GM21619 (cell line): ENCODE data around the gene LRWD1.
"Not testable (repeated sequence)": the region's sequence is repeated elsewhere in the genome, so short reads cannot be mapped to it uniquely, and the experiment has no call there.

Source experiments
- ATAC-seq: cut with Tn5 transposase; IDR thresholded peaks from one replicate; pipeline ENCODE4 v1.9.1; 2021; ENCODE audit not compliant: unreplicated experiment

LRWD1 gene

GRCh38 chr7:102439963-102440795 lies 24.6 kb upstream of the LRWD1 start:
- ATAC-seq, result no peak

- peak; percentile 39 for ATAC-seq
Measured at GRCh38 chr7:102444961-102445673, 19.7 kb upstream of the LRWD1 start.

- ATAC-seq, result no peak
Measured at GRCh38 chr7:102445674-102446071, 19.1 kb upstream of the LRWD1 start.

DNA sequence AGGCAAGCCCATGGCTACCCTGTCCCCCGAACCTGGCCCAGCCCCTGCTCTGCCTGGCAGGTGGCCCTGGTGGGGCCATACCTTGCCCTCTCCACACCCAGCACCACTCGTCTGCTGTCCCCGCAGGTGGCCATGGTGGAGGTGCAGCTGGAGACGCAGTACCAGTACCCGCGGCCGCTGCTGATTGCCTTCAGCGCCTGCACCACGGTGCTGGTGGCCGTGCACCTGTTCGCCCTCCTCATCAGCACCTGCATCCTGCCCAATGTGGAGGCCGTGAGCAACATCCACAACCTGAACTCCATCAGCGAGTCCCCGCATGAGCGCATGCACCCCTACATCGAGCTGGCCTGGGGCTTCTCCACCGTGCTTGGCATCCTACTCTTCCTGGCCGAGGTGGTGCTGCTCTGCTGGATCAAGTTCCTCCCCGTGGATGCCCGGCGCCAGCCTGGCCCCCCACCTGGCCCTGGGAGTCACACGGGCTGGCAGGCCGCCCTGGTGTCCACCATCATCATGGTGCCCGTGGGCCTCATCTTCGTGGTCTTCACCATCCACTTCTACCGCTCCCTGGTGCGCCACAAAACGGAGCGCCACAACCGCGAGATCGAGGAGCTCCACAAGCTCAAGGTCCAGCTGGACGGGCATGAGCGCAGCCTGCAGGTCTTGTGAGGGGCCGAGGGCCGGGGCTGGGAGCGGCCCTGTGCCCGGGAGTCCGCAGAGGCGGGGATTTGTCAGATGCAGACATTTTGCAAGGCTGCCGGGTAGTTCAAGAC lies 18.2 kb upstream of the LRWD1 start:
- no peak for ATAC-seq

- ATAC-seq, result no peak
Measured at GRCh38 chr7:102447311-102447710, 17.5 kb upstream of the LRWD1 start.

DNA sequence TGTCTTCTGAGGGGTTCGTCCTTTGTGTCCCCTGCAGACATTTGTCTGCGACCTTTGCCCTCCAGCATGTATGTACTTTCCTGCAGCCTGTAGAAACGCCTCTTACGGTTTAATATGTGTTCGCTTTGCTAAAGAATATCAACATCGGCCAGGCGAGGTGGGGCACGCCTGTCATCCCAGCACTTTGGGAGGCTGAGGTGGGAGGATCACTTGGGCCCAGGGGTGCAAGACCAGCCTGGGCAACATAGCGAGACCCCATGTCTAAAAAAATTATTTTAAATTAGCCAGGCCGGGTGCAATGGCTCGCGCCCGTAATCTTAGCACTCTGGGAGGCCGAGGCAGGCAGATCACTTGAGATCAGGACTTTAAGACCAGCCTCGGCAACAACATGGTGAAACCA lies 15.6 kb upstream of the LRWD1 start:
- no peak for ATAC-seq

GRCh38 chr7:102450242-102450641 lies 14.5 kb upstream of the LRWD1 start:
- ATAC-seq, result no peak

DNA sequence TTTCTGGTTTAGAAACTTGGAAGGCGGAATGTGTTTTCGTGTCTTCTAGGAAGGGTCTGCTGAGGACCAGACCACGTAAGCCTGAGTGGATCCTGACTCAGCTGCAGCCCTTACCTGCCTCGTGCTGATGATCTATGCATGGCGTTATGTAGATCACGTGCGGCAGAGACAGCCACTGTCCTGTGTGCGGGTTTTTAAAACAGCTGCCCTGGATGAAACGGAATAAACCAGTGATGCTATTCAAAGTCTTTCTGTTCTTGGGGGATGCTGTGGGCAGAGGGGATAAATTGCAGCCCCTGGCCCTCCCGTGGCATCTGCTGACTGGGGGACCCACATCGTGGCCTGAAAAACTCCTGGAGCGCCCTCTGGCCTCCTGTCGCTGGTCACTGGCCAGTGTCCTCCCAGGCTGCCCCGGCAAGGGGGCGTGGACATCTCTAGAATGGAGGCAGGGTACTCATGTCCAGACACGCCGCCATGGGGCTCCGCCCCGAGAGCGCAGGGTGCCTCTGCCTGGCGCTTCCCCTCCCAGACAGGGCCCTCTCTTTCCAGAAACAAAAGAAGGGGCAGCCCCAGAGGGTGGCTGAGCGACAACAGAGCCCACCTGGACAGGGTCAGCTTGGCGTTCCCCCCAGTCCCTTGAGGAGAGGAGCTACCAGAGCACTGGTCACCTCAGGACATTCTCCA lies 13.3 kb upstream of the LRWD1 start:
- no peak for ATAC-seq

DNA sequence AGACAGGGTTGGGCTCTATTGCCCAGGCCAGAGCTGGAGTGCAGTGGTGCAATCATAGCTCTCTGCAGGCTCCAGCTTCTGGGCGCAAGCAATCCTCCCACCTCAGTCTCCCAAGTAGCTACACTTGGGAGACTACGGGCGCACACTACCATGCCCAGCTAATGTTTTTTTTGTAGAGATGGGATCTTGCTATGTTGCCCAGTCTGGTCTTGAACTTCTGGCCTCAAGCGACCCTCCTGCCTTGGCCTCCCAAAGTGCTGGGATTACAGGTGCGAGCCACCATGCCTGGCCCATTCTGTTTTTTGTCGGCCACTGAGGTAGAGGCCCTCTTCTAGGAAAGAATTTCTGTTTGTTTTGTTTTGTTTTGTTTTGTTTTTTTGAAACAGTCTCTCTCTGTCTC lies 12.3 kb upstream of the LRWD1 start:
- ATAC-seq, result no peak

GRCh38 chr7:102453319-102453718 lies 11.5 kb upstream of the LRWD1 start:
- no peak for ATAC-seq

DNA sequence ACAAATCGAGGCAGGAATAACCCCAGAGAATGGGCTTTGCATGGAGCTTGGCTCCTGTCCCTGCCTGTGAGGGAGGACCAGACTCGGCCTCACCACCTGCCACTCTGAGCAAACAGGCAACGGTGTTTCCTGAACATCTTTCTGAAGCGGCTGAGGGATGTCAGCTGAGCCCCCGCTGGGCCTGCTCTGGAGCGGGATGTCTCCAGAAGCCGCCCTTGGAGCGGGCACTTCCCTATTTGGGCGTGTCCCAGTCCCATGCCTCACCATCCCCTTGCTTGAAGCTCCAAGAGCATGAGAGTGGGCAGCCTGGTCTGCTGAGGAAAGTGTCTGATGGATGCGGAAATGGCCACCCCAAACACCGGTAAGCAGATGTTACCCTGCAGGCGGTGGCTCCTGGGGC lies 10.3 kb upstream of the LRWD1 start:
- no peak for ATAC-seq

- not testable (repeated sequence) for ATAC-seq
Measured at GRCh38 chr7:102454932-102455331, 9.9 kb upstream of the LRWD1 start.

- ATAC-seq, result no peak
Measured at GRCh38 chr7:102455596-102455995, 9.2 kb upstream of the LRWD1 start.

GRCh38 chr7:102456327-102456726 lies 8.5 kb upstream of the LRWD1 start:
- ATAC-seq, result no peak

- no peak for ATAC-seq
Measured at GRCh38 chr7:102457352-102457924, 7.3 kb upstream of the LRWD1 start.

DNA sequence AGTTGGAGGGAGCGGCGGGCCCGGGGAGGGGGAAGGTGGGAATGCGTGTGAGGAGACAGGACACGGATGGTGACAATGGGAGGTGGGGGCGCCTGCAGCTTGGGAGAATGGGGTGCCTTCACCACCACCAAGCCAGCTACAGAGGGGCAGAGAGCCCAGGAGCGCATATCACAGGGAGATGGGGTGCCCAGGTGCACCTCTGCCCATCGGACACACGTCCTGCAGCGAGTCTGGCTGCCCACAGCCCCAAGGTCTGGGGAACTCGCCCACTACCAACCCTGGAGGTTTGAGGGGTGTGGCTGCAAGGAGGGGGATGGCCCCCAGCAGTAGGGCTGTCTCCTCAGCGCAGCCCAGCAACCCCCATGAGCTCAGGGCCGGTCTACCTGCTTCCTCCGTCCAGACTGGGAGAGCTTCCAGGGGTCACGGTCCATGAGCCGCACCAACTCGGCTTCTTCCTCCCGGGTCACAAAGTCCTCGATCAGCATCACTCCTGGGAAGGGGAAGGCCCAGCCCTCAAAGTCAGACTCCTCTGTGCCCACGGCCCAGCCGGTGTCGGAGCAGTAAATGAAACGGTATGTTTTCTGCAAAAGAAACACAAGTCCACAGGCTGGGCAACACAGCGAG lies 5.5 kb upstream of the LRWD1 start:
- ATAC-seq, result no peak

DNA sequence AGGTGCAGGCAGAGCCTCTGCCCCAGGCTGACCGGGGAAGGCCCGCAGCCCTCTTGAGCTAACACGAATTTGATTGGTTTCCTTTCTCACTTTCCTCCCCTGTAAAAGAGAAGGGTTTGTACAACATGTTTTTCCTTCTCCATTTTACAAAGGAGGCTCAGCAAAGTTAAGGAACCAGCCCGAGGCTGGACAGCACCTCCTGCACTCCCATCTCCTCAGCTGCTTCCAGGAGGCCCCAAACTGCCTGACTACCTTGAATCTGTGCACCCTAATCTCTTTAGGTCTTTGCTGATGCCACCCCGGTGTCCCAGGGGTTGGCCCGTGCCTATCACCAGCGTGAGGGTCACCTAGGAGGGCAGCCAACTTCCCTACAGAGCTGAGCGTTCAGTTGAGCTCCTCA lies 4.3 kb upstream of the LRWD1 start:
- ATAC-seq, result no peak

DNA sequence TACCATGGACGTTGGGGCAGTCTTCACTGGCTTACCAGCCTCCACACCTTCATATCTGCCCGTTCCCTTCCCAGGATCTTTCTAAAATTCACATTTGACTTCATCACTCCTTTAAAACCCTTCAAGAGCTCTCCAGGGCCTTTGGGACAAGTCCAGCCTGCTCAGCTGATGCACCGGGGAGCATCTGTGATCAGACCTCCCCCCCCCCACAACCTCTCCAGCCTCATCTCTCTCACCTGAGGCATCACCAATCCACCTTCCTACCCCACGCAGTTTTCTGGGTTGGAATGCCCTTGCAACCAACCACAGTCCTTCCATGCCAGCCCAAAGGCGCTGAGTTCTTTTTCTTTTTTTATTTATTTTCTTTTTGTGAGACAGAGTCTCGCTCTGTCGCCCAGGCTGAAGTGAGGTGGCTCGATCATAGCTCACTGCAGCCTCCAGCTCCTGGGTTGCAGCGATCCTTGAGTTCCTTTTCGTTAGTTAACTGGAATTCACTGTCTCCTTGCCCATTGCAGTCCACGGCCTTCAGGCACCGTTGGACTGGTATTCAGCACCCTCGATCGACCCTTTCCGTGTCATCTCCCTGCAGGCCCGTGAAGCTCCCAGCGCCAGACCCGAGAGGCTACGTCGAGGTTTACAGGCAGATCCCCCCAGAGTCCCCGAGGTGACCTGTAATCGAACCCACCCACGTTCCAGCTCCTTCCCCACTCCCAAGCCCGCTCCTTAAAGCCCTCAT lies 775 bp upstream of the LRWD1 start:
- peak; percentile 2 for ATAC-seq

DNA sequence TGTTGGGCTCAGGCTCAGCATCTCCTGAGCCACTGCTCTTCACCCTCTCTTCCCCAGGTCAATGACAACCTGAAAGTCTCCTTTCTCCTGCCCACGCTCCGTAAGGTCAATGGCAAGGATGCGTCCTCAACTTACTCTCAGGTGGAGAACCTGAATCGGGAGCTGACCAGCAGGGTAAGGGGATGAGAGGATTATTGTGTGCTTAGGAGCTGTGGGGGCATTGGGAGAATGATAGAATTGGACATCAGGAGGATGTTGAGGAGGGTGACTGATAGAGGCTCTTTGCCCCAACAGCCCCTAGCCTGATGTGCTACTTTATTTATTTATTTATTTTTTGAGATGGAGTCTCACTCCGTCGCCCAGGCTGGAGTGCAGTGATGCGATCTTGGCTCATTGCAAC lies 1.3 kb downstream of the LRWD1 start:
- ATAC-seq, result no peak
